IMR-90 (cell line): Measurements from ENCODE around the gene ASRGL1. TPM values are rescaled to one million over a fixed set of nuclear protein-coding genes. Genes with fewer than 3 reads are reported as not detected.

Experiments
- ATAC-seq: fragments of 200-7000 bp; cut with Tn5 transposase; 2 replicates; pipeline ENCODE4 v1.9.1; 2020; ENCODE audit warnings: low read depth, mild to moderate bottlenecking, moderate library complexity
- BruUV-seq: library from RNA; stranded (reverse); fragments of 400-500 nt; replicated peaks from 2 replicates; lab custom pipeline; 2021; lab: Mats Ljungman, UMichigan
- CTCF ChIA-PET: fragments of 300-600 bp; formaldehyde crosslinking; extraction: SDS; loops from one replicate; lab custom pipeline; 2021; ENCODE audit warnings: antibody characterized with exemption; lab: Yijun Ruan, JAX
- POLR2A ChIA-PET: fragments of 300-600 bp; sonication (Branson Sonifier 250); formaldehyde crosslinking; loops from one replicate; lab custom pipeline; 2022; ENCODE audit warnings: antibody characterized with exemption; ENCODE audit not compliant: unreplicated experiment; lab: Charles Lee
- DNase-seq: peaks from one replicate; pipeline ENCODE4 v3.0.0; 2013
- H2AFZ ChIP-seq: replicated peaks from 2 replicates; pipeline ENCODE3; 2013; ENCODE audit warnings: low read length, mild to moderate bottlenecking; ENCODE audit not compliant: poor library complexity
- H2AK5ac ChIP-seq: 2 replicates; pipeline ENCODE4 v1.6.1; 2013; ENCODE audit warnings: low read depth, low read length, inconsistent platforms
- H2AK9ac ChIP-seq: replicated peaks from 2 replicates; pipeline ENCODE3; 2013; ENCODE audit warnings: mild to moderate bottlenecking, low read depth, low read length, moderate library complexity; ENCODE audit not compliant: poor library complexity
- H2BK120ac ChIP-seq: 2 replicates; pipeline ENCODE4 v1.6.1; 2013; ENCODE audit warnings: low read depth, low read length, inconsistent platforms
- H2BK15ac ChIP-seq: 3 replicates; pipeline ENCODE4 v1.6.1; 2013; ENCODE audit warnings: low read depth, low read length, inconsistent platforms
- H2BK20ac ChIP-seq: 2 replicates; pipeline ENCODE4 v1.6.1; 2013; ENCODE audit warnings: low read depth, mild to moderate bottlenecking, inconsistent platforms, low read length, moderate library complexity
- H2BK5ac ChIP-seq: 2 replicates; pipeline ENCODE4 v1.6.1; 2013; ENCODE audit warnings: mild to moderate bottlenecking, low read depth, low read length, inconsistent platforms; ENCODE audit not compliant: poor library complexity, severe bottlenecking
- H3K14ac ChIP-seq: replicated peaks from 2 replicates; pipeline ENCODE4 v1.6.1; 2013; ENCODE audit warnings: low read depth, low read length, inconsistent platforms
- H3K18ac ChIP-seq: 2 replicates; pipeline ENCODE4 v1.6.1; 2013; ENCODE audit warnings: low read depth, low read length, control low read depth
- H3K23ac ChIP-seq: 2 replicates; pipeline ENCODE4 v1.6.1; 2013; ENCODE audit warnings: low read depth, low read length, inconsistent platforms
- H3K27ac ChIP-seq: 2 replicates; pipeline ENCODE4 v1.5.1; 2013; ENCODE audit warnings: mild to moderate bottlenecking, control low read depth, low read length; ENCODE audit not compliant: insufficient read depth
- H3K27me3 ChIP-seq: 2 replicates; pipeline ENCODE4 v1.6.1; 2013; ENCODE audit warnings: low read length; ENCODE audit not compliant: control insufficient read depth, insufficient read depth
- H3K36me3 ChIP-seq: 2 replicates; pipeline ENCODE4 v1.6.1; 2013; ENCODE audit warnings: low read length, mixed read lengths; ENCODE audit not compliant: control insufficient read depth, insufficient read depth
- H3K4ac ChIP-seq: 2 replicates; pipeline ENCODE4 v1.6.1; 2013; ENCODE audit warnings: low read depth, low read length, inconsistent platforms
- H3K4me1 ChIP-seq: 2 replicates; pipeline ENCODE4 v1.6.1; 2013; ENCODE audit warnings: low read length, mixed read lengths; ENCODE audit not compliant: control insufficient read depth, insufficient read depth
- H3K4me2 ChIP-seq: 2 replicates; pipeline ENCODE4 v1.6.1; 2013; ENCODE audit warnings: low read depth, mild to moderate bottlenecking, control low read depth, low read length, moderate library complexity
- H3K4me3 ChIP-seq: 2 replicates; pipeline ENCODE4 v1.5.1; 2013; ENCODE audit warnings: low read depth, mild to moderate bottlenecking, control low read depth, low read length, moderate library complexity; ENCODE audit not compliant: insufficient read depth
- H3K56ac ChIP-seq: 2 replicates; pipeline ENCODE4 v1.6.1; 2013; ENCODE audit warnings: low read length, inconsistent platforms; ENCODE audit not compliant: insufficient read depth; ENCODE audit errors: extremely low read depth
- H3K79me1 ChIP-seq, 2 experiments: 2 replicates each; pipeline ENCODE4 v1.6.1; 2013; ENCODE audit warnings: low read length in 2 of 2, inconsistent platforms in 1 of 2, low read depth in 1 of 2
- H3K9ac ChIP-seq: 2 replicates; pipeline ENCODE4 v1.6.1; 2013; ENCODE audit warnings: low read depth, low read length, control low read depth
- H3K9me1 ChIP-seq: 2 replicates; pipeline ENCODE4 v1.6.1; 2013; ENCODE audit warnings: low read length, inconsistent platforms; ENCODE audit not compliant: insufficient read depth
- H3K9me3 ChIP-seq: 2 replicates; pipeline ENCODE4 v1.6.1; 2013; ENCODE audit warnings: low read length; ENCODE audit not compliant: control insufficient read depth, insufficient read depth
- H4K20me1 ChIP-seq: 2 replicates; pipeline ENCODE4 v1.6.1; 2013; ENCODE audit warnings: low read length, inconsistent platforms; ENCODE audit not compliant: insufficient read depth
- H4K5ac ChIP-seq: 2 replicates; pipeline ENCODE4 v1.6.1; 2013; ENCODE audit warnings: mild to moderate bottlenecking, low read depth, low read length, control low read depth
- H4K8ac ChIP-seq, 2 experiments: 2 replicates each; pipeline ENCODE4 v1.6.1; 2013; ENCODE audit warnings: low read depth in 2 of 2, low read length in 2 of 2, control low read depth in 1 of 2, inconsistent platforms in 1 of 2
- H4K91ac ChIP-seq: 2 replicates; pipeline ENCODE4 v1.6.1; 2013; ENCODE audit warnings: low read depth, low read length, inconsistent platforms; ENCODE audit not compliant: insufficient read depth
- CEBPB ChIP-seq: IDR thresholded peaks from 2 replicates; pipeline ENCODE4 v1.6.1; 2012; ENCODE audit warnings: low read depth, low read length, improper control_type of control experiment
- CTCF ChIP-seq: conservative IDR thresholded peaks from 2 replicates; pipeline ENCODE4 v1.5.1; 2012; ENCODE audit warnings: mild to moderate bottlenecking, low read depth, low read length, improper control_type of control experiment
- ELK1 ChIP-seq: fragments of 150-350 bp; IDR thresholded peaks from 2 replicates; pipeline ENCODE4 v1.6.1; 2016; ENCODE audit warnings: low read depth, mild to moderate bottlenecking, low read length, moderate library complexity, borderline replicate concordance
- MAFK ChIP-seq: IDR thresholded peaks from 2 replicates; pipeline ENCODE4 v1.6.1; 2012; ENCODE audit warnings: low read depth, low read length, improper control_type of control experiment
- MAZ ChIP-seq: IDR thresholded peaks from 2 replicates; pipeline ENCODE4 v1.6.1; 2012; ENCODE audit warnings: low read depth, mild to moderate bottlenecking, low read length, improper control_type of control experiment, moderate library complexity, borderline replicate concordance
- NFE2L2 ChIP-seq: fragments of 150-350 bp; IDR thresholded peaks from 2 replicates; pipeline ENCODE4 v1.6.1; 2016; ENCODE audit warnings: low read depth, mild to moderate bottlenecking, low read length
- POLR2A ChIP-seq: IDR thresholded peaks from 2 replicates; pipeline ENCODE4 v1.6.1; 2012; ENCODE audit warnings: mild to moderate bottlenecking, low read depth, low read length
- RAD21 ChIP-seq: IDR thresholded peaks from 2 replicates; pipeline ENCODE4 v1.6.1; 2012; ENCODE audit warnings: low read length, improper control_type of control experiment
- RCOR1 ChIP-seq: IDR thresholded peaks from 2 replicates; pipeline ENCODE4 v1.6.1; 2012; ENCODE audit warnings: mild to moderate bottlenecking, low read length, improper control_type of control experiment; ENCODE audit not compliant: insufficient replicate concordance
- SMC3 ChIP-seq: fragments of 150-350 bp; IDR thresholded peaks from 2 replicates; pipeline ENCODE4 v1.6.1; 2016; ENCODE audit warnings: low read depth, mild to moderate bottlenecking, antibody characterized with exemption, low read length, moderate library complexity
- WGBS, 2 experiments: methylation state at CpG; one replicate each; pipeline versions ENCODE4 v1.1.5 to v1.1.7; 2013; ENCODE audit warnings: missing lambda C conversion rate in 2 of 2; ENCODE audit not compliant: insufficient read length in 1 of 2; ENCODE audit errors: extremely low coverage in 2 of 2; 5-methylcytosine and 5-hydroxymethylcytosine counted together
- dilution Hi-C: fragments of 300-500 bp; cut with HindIII; formaldehyde crosslinking; loops from one replicate; pipeline ENCODE4 v1.14.3; 2018; ENCODE audit warnings: low sequenced_read_pairs; ENCODE audit not compliant: unreplicated experiment
- in situ Hi-C: fragments of 300-500 bp; cut with MboI; formaldehyde crosslinking; loops from 3 replicates; pipeline ENCODE4 v1.14.3; 2019; ENCODE audit warnings: low sequenced_read_pairs, inconsistent platforms, mixed read lengths
- intact Hi-C: fragments of 100-400 bp; cut with micrococcal nuclease; formaldehyde crosslinking; loops from 2 replicates; pipeline ENCODE4 v1.10.0; 2022
- polyA plus RNA-seq, 3 experiments: library from polyadenylated mRNA; depleted of rRNA; stranded (reverse); fragments of >200 nt; gene quantifications; 2 replicates each; pipeline ENCODE4 v1.2.3, GENCODE V29; 2012; ENCODE audit warnings: low replicate concordance in 1 of 3
- total RNA-seq: library from RNA; depleted of rRNA; stranded (reverse); fragments of >200 nt; gene quantifications from 2 replicates; pipeline ENCODE4 v1.2.3, GENCODE V29; 2012

ASRGL1 gene
- total and polyA plus RNA-seq, 2 of the 4 experiments (the other 2 are of a cell fraction): 0.72 TPM; not detected in 1

- no peak overlapping the region for H2BK20ac ChIP-seq
- H2AK5ac ChIP-seq: no peak overlapping the region
- H3K23ac ChIP-seq: no peak overlapping the region
- peaks cover 2% of the 10 kb centered on the region; the same call in 1 of the 2 replicates for H3K27me3 ChIP-seq
- in situ Hi-C loops (no loop called here), dilution Hi-C loops (no loop called here), intact Hi-C loops (no loop called here)
- no peak overlapping the region for H2BK5ac ChIP-seq
- H3K14ac ChIP-seq: no peak overlapping the region
- H2BK120ac ChIP-seq: no peak overlapping the region
- ChIA-PET CTCF (interaction anchor here (0.6 to 1.2 kb wide), 2 partner anchors 14 to 20 kb away, joined by 3 to 6 read pairs; no protein-coding TSS in a partner anchor), POLR2A (interaction anchor here (0.6 kb wide), 1 partner anchor 481 kb away, joined by 5 read pairs; no protein-coding TSS in a partner anchor)
- ATAC-seq: no peak
- H3K36me3 ChIP-seq: no peaks in the 10 kb centered on the region
- H3K4me1 ChIP-seq: no peaks in the 10 kb centered on the region
- no peak overlapping the region for H3K4me3 ChIP-seq
- no peaks in the 10 kb centered on the region for H3K9me3 ChIP-seq
- no peak overlapping the region for H2BK15ac ChIP-seq
- no peak overlapping the region for H4K8ac ChIP-seq
- H3K9me1 ChIP-seq: no peaks in the 10 kb centered on the region
- no peak overlapping the region for H3K9ac ChIP-seq
- H4K5ac ChIP-seq: no peak overlapping the region
- no peak overlapping the region for H3K4me2 ChIP-seq
- H3K18ac ChIP-seq: no peak overlapping the region
- H4K20me1 ChIP-seq: no peaks in the 10 kb centered on the region
- no peak for DNase-seq
- no peak overlapping the region for H2AFZ ChIP-seq
- no CpG with 5 or more reads among the region's 4 CpGs for WGBS, 2 experiments
- TF ChIP-seq MAZ (no peak), SMC3 (no peak), POLR2A (no peak), CEBPB (no peak), RCOR1 (no peak), MAFK (no peak), RAD21 (no peak), NFE2L2 (no peak), ELK1 (no peak), CTCF (no peak)
- H3K79me1 ChIP-seq: no peaks in the 10 kb centered on the region
- H3K56ac ChIP-seq: no peak overlapping the region
- no peak overlapping the region for H3K27ac ChIP-seq
- H3K4ac ChIP-seq: no peak overlapping the region
- H4K91ac ChIP-seq: no peak overlapping the region
- no peak overlapping the region for H2AK9ac ChIP-seq
- no TSS peak for BruUV-seq
These were observed 23.4 kb downstream of the ASRGL1 start for GRCh38 chr11:62360685-62361084.
